C4-2B (cell line): ENCODE measurements around the gene ZFYVE19.

ENCODE experiments used
- H3K27ac ChIP-seq: fragments of 450-650 bp; 2 replicates; pipeline ENCODE4 v1.5.1; 2017
- ZFX ChIP-seq: fragments of 450-650 bp; IDR thresholded peaks from 2 replicates; pipeline ENCODE4 v1.6.1; 2017
- TF ChIP-seq, protein P1 (sequence below): fragments of 450-650 bp; conservative IDR thresholded peaks from 2 replicates; pipeline ENCODE4 v1.5.1; 2017; ENCODE audit warnings: mild to moderate bottlenecking

ZFYVE19 gene

DNA sequence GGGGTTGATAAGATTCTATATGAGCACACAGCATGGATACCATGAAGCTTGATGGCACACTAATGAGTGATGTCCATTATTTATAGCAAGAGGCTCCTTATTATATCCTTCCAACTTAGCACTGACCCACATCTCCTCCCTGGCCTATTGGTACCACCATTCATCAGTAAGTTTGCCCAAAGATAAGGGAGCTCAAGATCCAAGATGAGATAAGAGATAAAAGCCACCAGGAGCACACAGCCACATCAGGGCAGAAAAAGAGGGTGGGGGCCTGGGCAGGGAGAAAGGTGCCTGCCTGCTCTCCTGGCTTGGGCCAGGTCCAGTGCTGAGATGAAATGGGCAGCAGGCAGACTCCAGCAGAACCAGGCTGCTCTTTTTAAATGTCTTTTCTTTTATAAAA, 26.0 kb downstream of the ZFYVE19 start:
- TF ChIP-seq, protein P1, sequence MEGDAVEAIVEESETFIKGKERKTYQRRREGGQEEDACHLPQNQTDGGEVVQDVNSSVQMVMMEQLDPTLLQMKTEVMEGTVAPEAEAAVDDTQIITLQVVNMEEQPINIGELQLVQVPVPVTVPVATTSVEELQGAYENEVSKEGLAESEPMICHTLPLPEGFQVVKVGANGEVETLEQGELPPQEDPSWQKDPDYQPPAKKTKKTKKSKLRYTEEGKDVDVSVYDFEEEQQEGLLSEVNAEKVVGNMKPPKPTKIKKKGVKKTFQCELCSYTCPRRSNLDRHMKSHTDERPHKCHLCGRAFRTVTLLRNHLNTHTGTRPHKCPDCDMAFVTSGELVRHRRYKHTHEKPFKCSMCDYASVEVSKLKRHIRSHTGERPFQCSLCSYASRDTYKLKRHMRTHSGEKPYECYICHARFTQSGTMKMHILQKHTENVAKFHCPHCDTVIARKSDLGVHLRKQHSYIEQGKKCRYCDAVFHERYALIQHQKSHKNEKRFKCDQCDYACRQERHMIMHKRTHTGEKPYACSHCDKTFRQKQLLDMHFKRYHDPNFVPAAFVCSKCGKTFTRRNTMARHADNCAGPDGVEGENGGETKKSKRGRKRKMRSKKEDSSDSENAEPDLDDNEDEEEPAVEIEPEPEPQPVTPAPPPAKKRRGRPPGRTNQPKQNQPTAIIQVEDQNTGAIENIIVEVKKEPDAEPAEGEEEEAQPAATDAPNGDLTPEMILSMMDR: no peak
- no peak for TF ChIP-seq ZFX
- no peak overlapping the region for H3K27ac ChIP-seq

DNA sequence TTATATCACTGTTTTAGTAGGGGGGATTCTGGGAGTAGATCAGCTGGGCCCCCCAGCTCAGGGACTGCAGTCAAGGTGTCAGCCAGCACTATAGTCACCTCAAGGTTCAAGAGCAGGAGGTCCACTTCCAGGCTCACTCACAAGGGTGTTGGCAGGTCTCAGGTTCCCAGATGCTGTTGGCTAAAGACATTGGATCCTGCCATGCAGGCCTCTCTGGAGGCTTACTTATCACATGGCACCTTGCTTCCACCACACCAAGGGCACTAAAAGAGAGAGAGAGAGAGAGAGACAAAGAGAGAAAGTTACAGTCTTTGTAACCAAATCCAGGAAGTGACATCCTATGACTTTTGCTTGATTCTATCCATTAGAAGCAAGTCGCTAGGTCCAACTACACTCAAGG, 29.1 kb downstream of the ZFYVE19 start:
- H3K27ac ChIP-seq: no peak overlapping the region
- TF ChIP-seq, protein P1: no peak
- TF ChIP-seq ZFX: no peak

GRCh38 chr15:40838756-40839155, 31.9 kb downstream of the ZFYVE19 start:
- TF ChIP-seq ZFX: peak; percentile 15; the same call in 1 of the 2 replicates
- TF ChIP-seq, protein P1: no peak
- no peak overlapping the region for H3K27ac ChIP-seq

- no peak overlapping the region for H3K27ac ChIP-seq
- TF ChIP-seq ZFX: no peak
- TF ChIP-seq, protein P1: no peak
Measured at GRCh38 chr15:40841741-40842140, 34.9 kb downstream of the ZFYVE19 start.

GRCh38 chr15:40843261-40843884, 36.5 kb downstream of the ZFYVE19 start:
- peak; percentile 97 for TF ChIP-seq ZFX
- TF ChIP-seq, protein P1: no peak
- peak overlapping the region; percentile 93 for H3K27ac ChIP-seq

DNA sequence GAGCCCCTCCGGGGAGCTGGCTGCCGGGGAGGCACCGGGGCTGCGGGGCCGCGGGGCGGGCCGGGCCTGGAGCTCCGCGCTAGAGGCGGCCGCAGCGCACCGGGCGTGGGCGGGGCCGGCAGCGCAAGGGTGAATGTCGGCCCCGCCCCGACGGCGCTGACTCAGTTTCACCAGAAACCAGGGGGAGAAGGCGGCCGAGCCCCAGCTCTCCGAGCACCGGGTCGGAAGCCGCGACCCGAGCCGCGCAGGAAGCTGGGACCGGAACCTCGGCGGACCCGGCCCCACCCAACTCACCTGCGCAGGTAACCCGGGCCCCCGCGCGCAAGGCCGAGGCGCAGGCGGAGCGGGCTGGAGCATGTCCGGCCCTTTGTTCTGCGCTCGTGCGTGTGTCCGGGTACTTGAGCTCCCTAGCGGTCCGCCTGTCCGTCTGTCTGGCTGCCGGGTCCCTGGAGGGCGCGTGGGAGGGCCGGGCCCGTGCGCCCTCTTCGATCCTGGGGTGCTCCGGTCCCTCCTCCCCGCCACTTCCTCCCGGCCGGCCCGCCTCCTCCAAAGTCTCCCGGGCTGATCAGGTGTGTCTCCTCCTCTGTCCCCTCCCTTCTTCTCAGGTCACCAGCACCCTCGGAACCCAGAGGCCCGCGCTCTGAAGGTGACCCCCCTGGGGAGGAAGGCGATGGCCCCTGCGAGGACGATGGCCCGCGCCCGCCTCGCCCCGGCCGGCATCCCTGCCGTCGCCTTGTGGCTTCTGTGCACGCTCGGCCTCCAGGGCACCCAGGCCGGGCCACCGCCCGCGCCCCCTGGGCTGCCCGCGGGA, 37.2 kb downstream of the ZFYVE19 start, which contains the start of gene SPINT1:
TSS of gene SPINT1 (plus strand) at position 164 of the 811 bp plus-strand sequence. CDS start at position 671, 507 bp downstream.
- TF ChIP-seq, protein P1: no peak
- TF ChIP-seq ZFX: peak; percentile 91
- peak within 1 kb of the TSS; percentile 93 for H3K27ac ChIP-seq

GRCh38 chr15:40844696-40845030, 37.8 kb downstream of the ZFYVE19 start:
- TF ChIP-seq, protein P1: no peak
- no peak for TF ChIP-seq ZFX
- H3K27ac ChIP-seq: peak overlapping the region; percentile 93
